A549 (cell line): Measurements from ENCODE around the gene OTOS. TPM values are rescaled to one million over a fixed set of nuclear protein-coding genes. Genes with fewer than 3 reads are reported as not detected.

Experiments
- ATAC-seq, 2 experiments: fragments of 200-7000 bp in 1 of 2; fragments of >200 bp in 1 of 2; cut with Nextera tagmentation in 1 of 2; cut with Tn5 transposase in 1 of 2; 3 replicates each; pipeline versions ENCODE4 v1.8.0 to v1.9.1; 2018 to 2020; ENCODE audit warnings: mild to moderate bottlenecking in 1 of 2, moderate library complexity in 1 of 2
- CTCF ChIA-PET: fragments of 300-600 bp; sonication (Branson Sonifier 250); formaldehyde crosslinking; extraction: SDS; loops from one replicate; lab custom pipeline; 2021; ENCODE audit warnings: antibody characterized with exemption, inconsistent platforms; lab: Yijun Ruan, JAX
- POLR2A ChIA-PET: fragments of 350-600 bp; formaldehyde crosslinking; extraction: SDS; loops from one replicate; lab custom pipeline; 2021; ENCODE audit warnings: antibody characterized with exemption, inconsistent platforms; lab: Yijun Ruan, JAX
- DNase-seq, 2 experiments: peaks; one replicate each; pipeline versions ENCODE4 v3.0.0 to v3.0.0-alpha.2; 2011 to 2016; ENCODE audit warnings: low read depth in 1 of 2, low spot score in 1 of 2
- FAIRE-seq: peaks from 2 replicates; lab custom pipeline; 2011; peaks lifted over from hg19 to GRCh38; lab: Jason Lieb, UNC
- H3K27ac ChIP-seq, 2 experiments: fragments of >200 bp; sonication (Bioruptor Twin); formaldehyde crosslinking; 3 replicates each; pipeline ENCODE4 v1.5.1; 2016 to 2017
- H3K4me1 ChIP-seq: fragments of >200 bp; sonication (Bioruptor Twin); formaldehyde crosslinking; 3 replicates; pipeline ENCODE4 v1.6.1; 2016
- H3K4me2 ChIP-seq: fragments of >200 bp; sonication (Bioruptor Twin); formaldehyde crosslinking; 3 replicates; pipeline ENCODE4 v1.6.1; 2016
- H3K4me3 ChIP-seq: fragments of >200 bp; sonication (Bioruptor Twin); formaldehyde crosslinking; 3 replicates; pipeline ENCODE4 v1.5.1; 2016
- H3K9me3 ChIP-seq: fragments of >200 bp; sonication (Bioruptor Twin); formaldehyde crosslinking; 3 replicates; pipeline ENCODE4 v1.6.1; 2016
- BCL3 ChIP-seq: fragments of >200 bp; sonication (Bioruptor Twin); formaldehyde crosslinking; IDR thresholded peaks from 3 replicates; pipeline ENCODE4 v1.6.1; 2016
- BHLHE40 ChIP-seq: IDR thresholded peaks from 2 replicates; pipeline ENCODE4 v1.6.1; 2012; ENCODE audit warnings: low read depth, low read length, inconsistent platforms
- CBX8 ChIP-seq: fragments of 200-600 bp; sonication (generic); IDR thresholded peaks from 2 replicates; pipeline ENCODE4 v1.6.1; 2016
- CHD4 ChIP-seq: fragments of 200-600 bp; sonication (generic); IDR thresholded peaks from 2 replicates; pipeline ENCODE4 v1.6.1; 2016; ENCODE audit warnings: antibody characterized with exemption, mild to moderate bottlenecking, borderline replicate concordance
- E2F6 ChIP-seq: IDR thresholded peaks from 2 replicates; pipeline ENCODE4 v1.6.1; 2012; ENCODE audit warnings: low read depth, borderline replicate concordance
- EHMT2 ChIP-seq: fragments of 200-600 bp; sonication (generic); IDR thresholded peaks from 2 replicates; pipeline ENCODE4 v1.6.1; 2016; ENCODE audit warnings: antibody characterized with exemption, low read depth, mild to moderate bottlenecking, moderate library complexity
- ESRRA ChIP-seq: fragments of 150-350 bp; IDR thresholded peaks from 2 replicates; pipeline ENCODE4 v1.6.1; 2014; ENCODE audit warnings: mild to moderate bottlenecking, low read length, borderline replicate concordance
- FOXS1 ChIP-seq: fragments of 250-450 bp; sonication (Bioruptor Pico); IDR thresholded peaks from 2 replicates; pipeline ENCODE4 v1.5.0; 2020; ENCODE audit warnings: mild to moderate bottlenecking, moderate library complexity
- HDAC2 ChIP-seq: fragments of 200-600 bp; sonication (generic); IDR thresholded peaks from 2 replicates; pipeline ENCODE4 v1.6.1; 2016
- HES2 ChIP-seq: fragments of >200 bp; sonication (Bioruptor Twin); formaldehyde crosslinking; IDR thresholded peaks from 2 replicates; pipeline ENCODE4 v1.6.1; 2016
- HMGXB4 ChIP-seq: fragments of 250-450 bp; sonication (Bioruptor Pico); IDR thresholded peaks from 2 replicates; pipeline ENCODE4 v1.5.0; 2021; ENCODE audit warnings: mild to moderate bottlenecking, moderate library complexity, borderline replicate concordance
- JUNB ChIP-seq: fragments of >200 bp; sonication (Bioruptor Twin); formaldehyde crosslinking; IDR thresholded peaks from 2 replicates; pipeline ENCODE4 v1.6.1; 2016
- KDM1A ChIP-seq: fragments of 200-600 bp; sonication (generic); IDR thresholded peaks from 2 replicates; pipeline ENCODE4 v1.6.1; 2016; ENCODE audit warnings: low read depth, mild to moderate bottlenecking
- MAX ChIP-seq: IDR thresholded peaks from 2 replicates; pipeline ENCODE4 v1.6.1; 2012
- NPAS2 ChIP-seq: fragments of 250-450 bp; sonication (Bioruptor Pico); IDR thresholded peaks from 2 replicates; pipeline ENCODE4 v1.8.0; 2022; ENCODE audit warnings: mild to moderate bottlenecking, moderate library complexity, borderline replicate concordance
- NR3C1 ChIP-seq: fragments of >200 bp; sonication (Bioruptor Twin); formaldehyde crosslinking; IDR thresholded peaks from 3 replicates; pipeline ENCODE4 v1.6.1; 2017
- POLR2A ChIP-seq: IDR thresholded peaks from 2 replicates; pipeline ENCODE4 v1.6.1; 2012; ENCODE audit warnings: mild to moderate bottlenecking, low read length
- RNF2 ChIP-seq: fragments of 200-600 bp; sonication (generic); IDR thresholded peaks from 2 replicates; pipeline ENCODE4 v1.6.1; 2016; ENCODE audit warnings: low read depth, mild to moderate bottlenecking, antibody characterized with exemption, moderate library complexity, borderline replicate concordance
- SMC3 ChIP-seq: fragments of >200 bp; sonication (Bioruptor Twin); formaldehyde crosslinking; IDR thresholded peaks from 3 replicates; pipeline ENCODE4 v1.6.1; 2018; ENCODE audit warnings: inconsistent platforms
- TFCP2L1 ChIP-seq: fragments of 250-450 bp; sonication (Bioruptor Pico); IDR thresholded peaks from 2 replicates; pipeline ENCODE4 v1.5.0; 2021; ENCODE audit warnings: mild to moderate bottlenecking
- TP53 ChIP-seq: fragments of 250-450 bp; sonication (Bioruptor Pico); IDR thresholded peaks from 2 replicates; pipeline ENCODE4 v1.5.0; 2021; ENCODE audit warnings: mild to moderate bottlenecking, moderate library complexity
- ZNF302 ChIP-seq: fragments of 250-450 bp; sonication (Bioruptor Pico); IDR thresholded peaks from 2 replicates; pipeline ENCODE4 v1.9.0; 2021; ENCODE audit warnings: inconsistent platforms, mild to moderate bottlenecking, moderate library complexity
- WGBS: methylation state at CpG from one replicate; pipeline ENCODE4 v1.1.6; 2017; ENCODE audit errors: missing lambda C conversion rate; 5-methylcytosine and 5-hydroxymethylcytosine counted together
- polyA plus RNA-seq, 4 experiments: library from polyadenylated mRNA; depleted of rRNA in 3 of 4; stranded (reverse); fragments of >200 nt; fragmentation: RNase III in 1 of 4; extraction: RNeasy Plus Mini Kit Qiagen cat#74134 plus additional on column Dnase treatment in 1 of 4; gene quantifications; 2 replicates in 3 of 4; 3 replicates in 1 of 4; pipeline ENCODE4 v1.2.3, GENCODE V29; 2011 to 2017

OTOS gene
- polyA plus RNA-seq, 2 of the 4 experiments (the other 2 are of a cell fraction): not detected

- WGBS: 97% methylated on average over 10 of the region's 10 CpGs
- ATAC-seq (no peak), DNase-seq (no peak), FAIRE-seq (no peak)
- Histone ChIP-seq H3K27ac (no peak overlapping the region), H3K4me2 (no peak overlapping the region), H3K4me1 (peaks cover 11% of the 10 kb centered on the region; the same call in 2 of the 3 replicates), H3K9me3 (no peaks in the 10 kb centered on the region), H3K4me3 (no peak overlapping the region)
- ChIA-PET CTCF (interaction anchor here (1.0 to 3.9 kb wide), 5 partner anchors 9 to 78 kb away, joined by 3 to 29 read pairs (median 3); no protein-coding TSS in a partner anchor), POLR2A (no interaction called here)
- TF ChIP-seq HDAC2: no peak
- no peak for TF ChIP-seq MAX
- TF ChIP-seq BHLHE40: no peak
- no peak for TF ChIP-seq POLR2A
These were observed 7.1 kb downstream of the OTOS start for GRCh38 chr2:240133401-240133800.

- TF ChIP-seq E2F6 (no peak), ZNF302 (CRISPR knock-in tag) (no peak), FOXS1 (CRISPR knock-in tag) (no peak), HES2 (no peak), NR3C1 (no peak), TFCP2L1 (CRISPR knock-in tag) (no peak), EHMT2 (no peak), NPAS2 (CRISPR knock-in tag) (no peak), JUNB (no peak), TP53 (CRISPR knock-in tag) (no peak), POLR2A (no peak), BCL3 (no peak)
- ChIA-PET POLR2A (no interaction called here), CTCF (interaction anchor here (1.0 to 3.9 kb wide), 4 partner anchors 9 to 77 kb away, joined by 3 to 29 read pairs (median 3); no protein-coding TSS in a partner anchor)
These were observed 7.8 kb downstream of the OTOS start for GRCh38 chr2:240132651-240132980.

GRCh38 chr2:240131941-240132650 is 8.4 kb downstream of the OTOS start:
- FAIRE-seq (no peak), DNase-seq (no peak), ATAC-seq (0 out of 6 replicates have a peak, but pooled peaks of 1 of the 2 experiments have one; percentile 13)
- Histone ChIP-seq H3K9me3 (no peaks in the 10 kb centered on the region), H3K4me1 (peaks cover 11% of the 10 kb centered on the region; the same call in 2 of the 3 replicates), H3K4me2 (no peak overlapping the region), H3K4me3 (no peak overlapping the region), H3K27ac (no peak overlapping the region)
- POLR2A ChIA-PET: no interaction called here
- 92% methylated on average over 20 of the region's 22 CpGs for WGBS
- TF ChIP-seq NPAS2 (CRISPR knock-in tag): no peak
- TF ChIP-seq FOXS1 (CRISPR knock-in tag): no peak
- no peak for TF ChIP-seq CHD4
- CTCF ChIA-PET: interaction anchor here (1.3 to 3.9 kb wide), 2 partner anchors 12 to 71 kb away, joined by 3 to 29 read pairs; no protein-coding TSS in a partner anchor

More at GRCh38 chr2:240132651-240132980, 7.8 kb downstream of the OTOS start:
- Histone ChIP-seq H3K4me2 (no peak overlapping the region), H3K9me3 (no peaks in the 10 kb centered on the region), H3K27ac (no peak overlapping the region), H3K4me1 (peaks cover 11% of the 10 kb centered on the region; the same call in 2 of the 3 replicates), H3K4me3 (no peak overlapping the region)
- DNase-seq (no peak), FAIRE-seq (no peak), ATAC-seq (no peak)
- WGBS: 95% methylated on average over 5 of the region's 5 CpGs

- Histone ChIP-seq H3K9me3 (no peaks in the 10 kb centered on the region), H3K4me1 (peaks cover 11% of the 10 kb centered on the region; the same call in 2 of the 3 replicates), H3K4me2 (no peak overlapping the region), H3K4me3 (no peak overlapping the region), H3K27ac (no peak overlapping the region)
- POLR2A ChIA-PET: no interaction called here
- CTCF ChIA-PET: no interaction called here
- WGBS: 92% methylated on average over 16 of the region's 16 CpGs
- no peak for FAIRE-seq
- ATAC-seq: no peak
- DNase-seq: no peak
- no peak for TF ChIP-seq POLR2A
- TF ChIP-seq E2F6: no peak
- TF ChIP-seq MAX: no peak
- TF ChIP-seq CBX8: no peak
- no peak for TF ChIP-seq ESRRA
- no peak for TF ChIP-seq HES2
- no peak for TF ChIP-seq HDAC2
- no peak for TF ChIP-seq KDM1A
- no peak for TF ChIP-seq HMGXB4 (CRISPR knock-in tag)
- no peak for TF ChIP-seq SMC3
- TF ChIP-seq RNF2: no peak
These were observed 9.2 kb downstream of the OTOS start for GRCh38 chr2:240131296-240131695.
